Stimulated activated CD8-positive, alpha-beta memory T cell treated with anti-CD3 and anti-CD28 coated beads, Interleukin-7, amount 100 ng/mL, for 48 hours (primary cell): Measurements from ENCODE around the gene TENT4A.

Source experiments
- DNase-seq, 2 donors: peaks; one replicate each; pipeline ENCODE4 v3.0.0-alpha.2; 2020; ENCODE audit warnings: low read depth in 1 of 2; ENCODE audit errors: extremely low read depth in 1 of 2

The TENT4A gene

DNA sequence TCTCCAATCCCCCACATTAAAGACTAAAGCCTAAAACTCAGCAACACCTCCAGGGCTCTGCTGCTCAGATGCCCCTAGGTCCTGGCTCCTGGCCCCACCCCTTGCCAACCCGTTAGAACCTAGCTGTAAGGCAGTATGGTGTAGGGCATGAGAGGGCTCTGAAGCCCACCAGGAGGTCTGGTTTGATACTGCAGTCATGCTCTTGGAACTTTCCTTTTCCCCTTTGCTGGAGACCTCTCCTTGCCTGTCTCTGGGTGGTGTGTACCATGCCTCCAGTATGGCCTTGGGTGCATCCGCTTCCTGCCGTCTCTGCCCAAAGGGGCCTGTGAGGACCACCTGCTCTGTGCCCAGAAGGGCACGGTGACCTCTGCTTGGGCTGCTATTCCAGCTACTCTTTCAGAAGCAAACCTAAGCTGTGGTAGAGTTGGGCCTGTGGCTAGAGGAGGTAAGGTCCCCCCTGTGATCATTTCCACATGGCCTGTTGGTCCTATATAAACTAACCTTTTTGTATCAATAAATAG is 3.5 kb downstream of the TENT4A start:
- no peak for DNase-seq

DNA sequence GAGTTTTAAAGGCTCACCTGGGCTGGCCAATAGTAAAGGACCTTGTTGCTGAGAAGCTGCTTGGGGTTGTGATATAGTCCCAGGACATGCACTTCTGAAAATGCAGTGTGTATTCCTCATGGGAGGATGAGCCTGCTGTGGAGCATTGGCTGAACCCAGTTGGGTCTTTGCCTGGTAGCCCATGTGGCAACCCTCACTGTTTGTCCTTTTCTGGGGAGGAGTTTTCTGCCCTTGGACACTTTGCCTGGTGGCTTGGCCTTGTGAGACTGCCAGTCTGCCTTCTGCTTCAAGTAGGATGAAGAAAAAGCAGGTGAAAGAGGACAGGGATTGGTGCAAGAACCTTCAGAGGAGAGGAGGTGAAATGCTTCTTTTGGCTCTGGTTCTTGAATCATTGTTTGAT is 4.0 kb downstream of the TENT4A start:
- no peak for DNase-seq

DNA sequence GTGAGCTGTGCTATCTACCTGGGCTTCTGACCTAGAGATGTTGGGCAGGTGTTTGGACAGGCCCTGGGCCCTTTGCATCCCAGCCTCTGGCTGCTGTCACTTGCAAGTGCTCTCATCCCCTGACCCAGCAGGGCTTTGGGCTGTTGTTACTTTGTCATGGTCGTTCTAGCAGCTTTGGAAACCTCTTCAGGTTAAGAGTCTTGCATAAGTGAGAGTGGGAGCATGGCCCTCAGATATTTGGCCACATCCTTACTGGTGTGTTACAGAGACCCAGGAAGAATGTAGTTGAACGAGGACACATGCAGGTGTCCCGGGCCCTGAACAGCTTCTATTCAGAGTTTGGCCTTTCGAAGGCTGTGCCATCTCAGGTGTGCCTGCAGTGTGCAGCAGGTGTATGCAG is 4.5 kb downstream of the TENT4A start:
- no peak for DNase-seq

DNA sequence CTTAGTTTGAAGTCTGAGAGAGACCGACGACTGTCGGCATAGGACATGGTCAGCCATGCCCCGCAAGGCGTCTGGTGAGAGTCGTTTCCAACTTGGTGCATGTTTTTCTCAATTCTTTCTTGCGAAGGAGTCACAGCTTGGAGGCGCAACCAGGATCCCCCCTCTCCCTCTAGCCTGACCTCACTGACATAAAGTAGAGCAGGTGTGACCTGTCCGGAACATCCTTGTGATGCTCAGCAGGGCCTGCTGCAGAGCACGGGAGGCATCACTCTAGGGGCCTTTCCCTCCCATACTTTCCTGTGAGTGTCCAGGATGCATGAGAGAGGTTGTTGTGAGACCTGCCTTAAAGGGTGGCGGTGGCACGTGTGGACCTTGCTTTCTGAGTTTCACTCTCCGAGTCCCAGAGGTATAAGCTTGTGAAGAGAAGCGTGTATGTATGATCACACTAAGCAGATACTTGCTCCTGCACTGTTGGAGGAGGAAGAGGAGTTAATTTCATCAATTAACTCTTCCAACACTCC is 5.0 kb downstream of the TENT4A start:
- no peak for DNase-seq

DNA sequence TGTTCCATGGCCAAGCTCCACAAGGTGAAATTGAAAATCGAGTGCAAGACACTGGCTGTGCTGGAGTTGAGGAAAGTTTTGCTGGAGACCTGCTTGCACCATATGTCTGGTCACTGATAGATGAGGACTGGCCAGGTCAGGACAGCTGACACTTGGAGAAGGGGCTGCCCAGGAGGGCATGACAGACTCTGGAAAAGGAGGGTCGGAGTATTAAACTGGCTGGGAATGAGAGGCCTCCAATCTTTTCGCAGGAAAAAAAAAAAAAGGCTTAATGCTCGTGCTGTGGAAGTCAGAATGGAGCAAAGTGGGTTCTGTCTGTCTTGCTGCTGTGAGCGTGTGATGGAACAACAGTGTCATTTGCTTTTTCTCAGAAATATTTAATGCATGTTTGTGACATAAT is 5.5 kb downstream of the TENT4A start:
- no peak for DNase-seq

DNA sequence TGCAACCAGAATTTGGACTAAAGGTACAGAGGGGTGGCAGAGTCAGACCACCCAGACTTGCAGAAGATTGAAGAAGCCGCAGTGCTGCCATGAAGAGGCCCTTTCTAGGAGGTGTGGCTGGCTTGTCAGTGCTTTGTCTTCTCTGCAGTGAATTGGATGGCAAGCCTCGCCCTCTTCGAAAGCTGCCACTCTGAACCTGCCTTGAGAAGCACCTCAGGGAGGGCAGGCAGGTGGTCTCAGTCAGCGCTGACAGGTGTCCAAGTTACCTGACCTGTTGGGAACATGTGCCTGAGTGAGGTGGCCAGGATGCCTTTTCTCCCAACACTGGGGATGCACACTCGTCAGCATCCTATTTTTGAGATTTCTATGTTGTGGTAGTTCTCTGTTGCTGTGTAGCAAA is 6.2 kb downstream of the TENT4A start:
- no peak for DNase-seq

DNA sequence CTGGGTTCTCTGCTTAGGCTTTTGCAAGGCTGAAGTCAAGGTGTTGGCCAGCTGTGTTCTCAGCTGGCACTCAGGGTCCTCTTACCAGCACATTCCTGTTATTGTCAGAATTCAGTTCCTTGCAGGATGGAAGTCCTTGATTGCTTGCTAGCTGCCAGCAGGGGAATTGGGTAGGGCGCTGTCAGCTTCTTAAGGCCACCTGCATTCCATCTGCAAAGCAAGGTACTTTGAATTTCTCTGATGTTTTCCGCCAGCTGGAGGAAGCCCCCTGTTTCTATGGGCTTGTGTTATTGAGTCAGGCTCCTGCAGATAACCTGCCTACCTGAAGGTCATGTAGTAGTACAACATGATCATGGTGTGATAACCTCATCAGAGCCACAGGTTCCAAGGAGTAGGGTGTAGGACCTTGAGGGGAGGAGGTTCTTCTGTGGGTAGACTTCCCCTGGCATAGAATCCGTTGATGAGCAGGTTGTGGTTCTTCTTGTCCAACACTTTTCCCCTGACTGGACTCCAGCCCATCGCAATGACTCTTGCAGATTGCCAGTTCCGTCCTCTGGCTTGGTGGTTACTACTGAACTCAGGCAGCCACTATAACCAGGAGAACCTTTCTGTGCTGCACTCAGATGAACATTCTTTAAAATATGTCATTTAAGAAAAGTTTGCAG is 6.8 kb downstream of the TENT4A start:
- DNase-seq = no peak

DNA sequence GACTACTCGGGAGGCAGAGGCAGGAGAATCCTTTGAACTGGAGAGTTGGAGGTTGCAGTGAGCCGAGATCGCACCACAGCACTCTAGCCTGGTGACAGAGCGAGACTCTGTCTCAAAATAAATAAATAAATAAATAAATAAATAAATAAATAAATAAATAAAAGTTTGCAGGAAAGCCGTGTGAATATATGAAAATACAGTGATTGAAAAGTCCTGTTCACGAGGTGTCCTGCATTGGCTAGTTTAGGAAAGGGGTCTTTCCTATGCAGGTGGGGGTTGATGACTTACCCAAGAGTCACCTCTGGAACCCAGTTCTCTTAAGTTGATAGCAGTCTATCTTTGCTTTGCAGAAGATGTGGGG is 7.3 kb downstream of the TENT4A start:
- DNase-seq = no peak

DNA sequence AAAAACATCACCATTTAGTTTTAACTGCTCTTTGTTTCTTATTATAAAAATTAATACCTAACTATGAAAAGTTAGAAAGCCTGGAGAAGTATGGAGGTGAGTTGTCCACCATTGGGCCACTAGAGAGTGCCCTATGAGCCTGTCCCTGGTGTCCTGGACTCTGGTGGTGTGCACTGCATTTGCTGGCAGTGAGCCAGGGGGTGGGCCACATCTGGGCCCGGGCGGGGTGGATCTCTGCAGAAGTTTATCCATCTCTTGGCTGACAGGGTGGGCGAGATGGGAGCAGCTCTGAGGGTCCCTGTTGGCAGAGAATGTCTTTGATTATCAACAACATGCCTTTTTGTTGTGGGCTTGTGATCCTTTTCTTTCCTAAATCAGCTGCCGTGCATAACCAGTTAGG is 8.2 kb downstream of the TENT4A start:
- no peak for DNase-seq

DNA sequence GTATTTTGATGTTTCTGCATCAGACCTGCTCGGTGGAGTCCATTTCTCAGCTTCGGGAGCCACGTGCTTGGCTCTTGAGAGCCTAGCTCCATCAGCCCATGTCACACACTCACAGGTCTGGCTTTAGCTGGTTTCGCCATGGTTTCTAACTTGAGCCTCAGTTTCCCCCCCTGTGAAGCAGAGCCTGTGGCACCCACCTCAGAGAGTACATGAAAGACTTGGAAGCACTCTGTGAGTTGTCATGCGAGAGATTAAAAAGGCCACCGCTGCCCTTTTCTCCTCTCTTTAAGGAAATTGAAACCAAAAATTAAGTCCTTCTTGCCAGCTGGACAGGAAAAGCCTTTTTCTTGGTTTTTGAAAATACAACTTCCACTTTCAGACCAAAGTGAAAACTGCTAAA is 8.8 kb downstream of the TENT4A start:
- no peak for DNase-seq

DNA sequence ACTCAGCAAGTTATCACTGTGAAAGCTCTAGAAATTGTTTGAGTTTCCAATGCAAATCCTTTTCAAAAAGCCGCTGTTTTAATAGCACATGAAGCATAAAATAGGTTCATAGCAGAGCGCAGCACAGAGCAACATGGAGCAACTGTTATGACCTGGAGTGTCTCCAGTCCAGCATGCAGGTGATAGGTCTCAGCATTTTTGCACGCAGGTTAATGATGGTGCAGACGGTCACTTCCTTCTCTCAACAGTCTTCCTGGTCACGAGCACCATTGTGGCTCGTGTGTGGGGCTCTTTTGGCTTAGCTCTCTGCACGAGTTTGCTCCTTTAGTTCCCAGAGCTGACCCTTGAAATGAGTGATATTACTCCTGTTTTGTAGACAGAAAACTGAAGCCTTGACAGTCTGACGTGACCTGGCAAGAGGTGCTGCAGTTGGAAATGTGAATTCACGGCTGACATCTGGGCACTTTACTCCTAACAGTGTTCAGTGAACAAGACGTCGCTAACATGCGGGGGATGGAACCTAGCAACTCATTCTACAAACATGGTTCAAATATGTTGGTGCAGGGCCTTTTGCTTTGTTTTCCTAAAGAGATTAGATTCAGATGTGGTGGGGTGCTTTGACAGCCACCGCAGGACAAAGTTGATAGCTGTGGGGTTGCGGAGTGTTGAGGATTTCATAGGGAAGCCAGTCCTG is 10.0 kb downstream of the TENT4A start:
- DNase-seq = no peak

DNA sequence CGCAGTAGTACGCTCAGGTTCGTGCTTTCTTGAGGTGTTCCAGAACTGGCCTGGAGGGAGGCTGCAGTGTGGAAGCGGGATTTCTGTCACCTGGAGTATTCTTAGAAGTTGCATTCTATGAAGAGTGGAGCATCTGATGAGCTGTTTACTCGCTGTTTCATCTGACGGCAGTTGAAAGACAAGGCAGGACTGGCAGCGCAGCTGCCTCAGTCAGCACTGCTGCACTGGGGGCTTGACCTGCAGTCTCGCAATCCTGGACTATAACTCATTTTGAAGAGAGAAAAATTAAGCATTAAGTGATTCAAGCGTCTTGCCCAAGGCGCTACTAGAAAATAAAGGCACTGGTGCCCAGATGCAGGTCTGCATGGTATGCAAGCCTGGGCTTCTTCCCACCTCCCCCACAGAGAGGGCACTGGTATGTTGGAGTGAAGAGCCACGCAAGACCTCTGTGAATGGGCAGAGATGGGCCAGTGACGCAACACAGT is 10.6 kb downstream of the TENT4A start:
- no peak for DNase-seq

DNA sequence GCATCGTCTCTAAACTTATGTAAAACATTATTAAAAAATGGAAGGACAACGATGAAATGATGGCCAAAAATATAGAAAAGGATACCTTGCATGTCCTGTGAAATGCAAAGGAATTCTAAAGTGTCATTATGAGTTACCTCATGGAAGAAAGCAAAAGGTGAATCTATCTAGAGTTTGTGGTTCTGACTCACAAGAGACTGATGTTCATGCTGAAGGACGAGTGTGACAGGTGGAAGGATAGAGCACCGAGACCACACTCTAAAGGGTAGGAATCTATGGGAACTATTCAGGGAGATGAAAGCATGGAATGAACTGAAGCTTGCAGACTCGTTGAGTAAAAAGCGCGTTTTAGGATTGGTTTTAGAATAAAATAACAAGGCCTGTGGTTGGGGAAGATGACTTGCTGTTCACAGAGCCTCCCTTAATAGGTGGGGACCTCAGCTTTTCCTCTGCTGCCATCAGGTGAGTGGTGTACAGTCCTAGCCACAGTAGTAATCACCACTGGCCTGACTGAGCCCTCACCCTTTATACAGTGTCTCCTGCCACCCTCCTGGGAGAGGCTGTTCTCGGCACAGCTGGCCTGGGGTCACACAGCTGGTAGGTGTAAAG is 11.2 kb downstream of the TENT4A start:
- no peak for DNase-seq

DNA sequence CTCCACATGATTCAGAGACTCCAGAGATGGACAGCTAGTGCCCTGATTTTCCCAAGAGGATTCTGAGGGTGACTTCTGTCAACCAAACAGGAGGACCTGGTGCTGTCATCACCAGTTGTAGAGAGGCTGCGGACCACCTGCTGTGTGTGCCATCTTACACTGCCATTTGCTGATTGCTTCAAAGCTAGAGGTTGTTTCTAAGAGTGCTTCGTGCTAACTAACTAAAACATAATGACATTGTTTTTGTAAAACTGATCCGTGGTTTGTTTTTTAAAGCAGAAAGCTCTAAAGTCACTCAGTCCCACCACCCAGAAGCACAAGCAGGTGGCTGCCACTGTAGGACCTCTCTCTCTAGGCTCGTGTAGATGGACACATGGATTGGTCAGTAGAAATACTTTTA is 12.2 kb downstream of the TENT4A start:
- no peak for DNase-seq

DNA sequence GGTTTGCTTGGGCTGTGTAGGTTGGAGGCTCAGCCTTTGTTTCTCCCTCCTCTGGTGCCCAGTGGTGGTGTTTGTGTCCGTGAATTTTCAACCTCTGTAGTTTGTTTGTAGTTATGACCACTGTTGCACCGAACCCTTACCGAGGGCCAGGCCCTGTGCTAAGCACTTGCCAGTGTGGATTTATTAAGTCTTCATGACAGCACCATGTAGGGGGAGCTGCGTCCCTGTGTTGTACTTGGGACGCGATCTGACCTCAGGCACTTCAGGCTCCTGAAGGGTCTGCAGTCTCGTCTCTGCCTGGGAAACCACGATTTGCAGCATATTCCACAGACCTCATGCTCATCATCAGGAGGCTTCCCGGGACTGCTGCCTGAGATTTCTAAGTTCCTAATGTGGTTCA is 12.8 kb downstream of the TENT4A start:
- DNase-seq = no peak

DNA sequence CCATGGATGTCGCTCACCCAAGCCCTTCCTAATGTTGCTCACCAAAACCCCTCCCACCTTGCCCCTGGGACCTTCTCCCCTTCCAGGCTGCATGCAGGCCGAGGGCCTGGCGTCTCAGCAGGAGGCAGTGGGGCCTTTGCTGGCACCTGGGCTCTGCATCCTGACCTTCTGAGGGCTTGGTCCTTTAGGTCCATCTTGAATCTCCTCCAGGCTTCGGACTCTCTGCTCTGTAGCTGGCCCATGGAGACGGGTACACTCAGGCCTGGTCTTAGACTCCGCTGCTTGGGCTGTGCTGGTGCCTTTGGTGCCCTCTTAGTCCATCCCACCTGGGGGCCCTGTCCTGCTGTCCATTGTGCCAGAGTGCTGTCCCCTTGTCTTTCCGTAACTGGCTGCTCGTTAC is 14.0 kb downstream of the TENT4A start:
- no peak for DNase-seq

DNA sequence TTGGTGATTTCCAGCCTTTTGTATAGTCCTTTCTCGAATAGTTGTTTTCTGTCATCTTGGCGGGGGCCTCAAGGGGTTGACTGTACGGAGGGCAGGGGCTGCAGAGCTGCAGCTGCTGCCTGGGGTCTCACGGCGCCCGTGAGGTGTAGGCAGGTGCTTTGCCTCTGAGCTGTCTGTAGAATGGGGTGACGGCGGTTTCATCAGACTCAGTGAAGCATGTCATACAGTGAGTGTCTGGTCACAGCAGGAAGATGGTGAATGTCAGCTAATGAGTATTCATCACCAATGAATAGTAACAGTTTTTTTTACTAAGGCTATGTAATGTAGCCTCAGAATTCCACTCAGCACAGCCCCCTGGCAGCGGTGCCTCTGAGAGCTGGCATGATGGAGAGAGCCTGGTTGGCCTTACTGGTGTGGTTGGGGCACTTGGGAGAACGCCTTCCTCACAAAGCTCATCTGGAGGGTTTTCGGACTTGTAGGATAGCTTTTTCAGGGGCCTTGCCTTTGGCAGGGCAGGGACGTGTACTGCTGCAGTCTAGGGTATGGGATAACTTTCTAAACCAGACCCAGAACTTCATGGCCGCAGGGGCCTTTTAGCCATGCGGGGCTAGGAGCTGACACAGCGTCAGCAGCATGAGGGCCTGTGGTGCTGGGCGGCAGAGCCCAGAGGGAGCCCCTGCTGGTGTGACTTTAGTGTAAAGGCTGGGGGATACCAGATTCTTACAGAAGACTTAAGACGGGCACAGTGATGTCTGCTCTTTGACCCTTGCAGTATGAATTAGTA is 15.0 kb downstream of the TENT4A start:
- no peak for DNase-seq

DNA sequence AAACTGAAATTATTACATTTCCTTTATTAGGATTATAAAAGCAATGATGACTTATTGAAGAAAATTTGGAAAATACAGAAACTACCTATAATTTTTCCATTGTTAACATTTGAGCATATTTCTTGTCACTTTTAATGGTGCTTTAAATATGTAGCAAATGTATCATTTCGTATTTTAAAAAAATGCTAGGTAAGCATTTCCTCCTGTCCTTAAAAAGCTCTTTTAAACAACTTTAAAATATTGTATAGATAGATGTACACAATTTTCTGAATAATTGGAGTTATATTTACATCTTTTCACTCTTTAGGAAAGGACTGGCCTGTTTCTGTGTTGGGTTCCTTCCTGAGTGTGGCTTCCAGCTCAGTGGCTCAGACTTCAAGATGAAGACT is 15.6 kb downstream of the TENT4A start:
- no peak for DNase-seq

DNA sequence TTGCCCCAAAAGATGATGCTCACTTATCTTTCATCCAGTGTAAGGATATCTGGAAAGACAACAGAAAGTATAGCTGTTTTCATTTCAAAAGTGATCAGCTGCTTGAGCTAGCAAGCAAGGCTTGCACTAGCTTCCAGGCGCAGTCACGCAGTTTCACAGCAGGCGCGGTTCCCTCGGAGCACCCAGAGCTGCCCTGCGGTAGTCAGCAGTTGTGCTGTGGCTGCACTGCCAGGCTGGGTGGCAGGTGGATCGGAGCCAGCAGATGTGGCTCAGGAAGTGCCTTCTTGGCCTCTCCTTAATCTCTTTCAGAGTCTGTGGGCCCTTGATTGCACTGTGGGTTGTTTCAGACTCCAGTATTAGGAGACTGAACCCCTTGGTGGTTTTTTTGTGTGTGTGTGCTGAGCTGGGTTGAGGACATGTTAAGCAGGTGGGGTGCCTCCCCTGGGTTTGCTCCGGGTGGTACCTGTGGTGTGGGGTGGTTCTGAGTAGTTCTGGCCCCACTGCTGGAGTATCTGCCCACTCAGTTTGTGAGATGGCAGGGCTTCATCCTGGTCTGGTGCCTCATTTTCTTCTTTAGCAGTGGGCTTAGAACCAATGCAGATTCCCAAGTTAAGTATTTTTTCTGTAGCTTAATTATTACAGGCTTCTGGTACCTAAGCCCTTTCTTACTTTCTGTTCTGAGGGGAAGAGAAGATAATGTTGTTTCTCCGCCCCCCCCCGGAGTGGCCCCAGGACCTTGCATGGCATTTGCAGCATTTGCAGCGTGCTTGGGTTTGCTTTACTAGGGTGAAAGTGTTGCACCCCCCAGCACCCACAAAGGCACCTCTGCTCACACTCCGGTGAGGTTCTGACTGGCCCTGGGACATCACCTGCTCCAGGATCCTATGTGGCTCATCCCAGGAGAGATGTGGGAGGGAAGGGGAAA is 16.4 kb downstream of the TENT4A start:
- no peak for DNase-seq

DNA sequence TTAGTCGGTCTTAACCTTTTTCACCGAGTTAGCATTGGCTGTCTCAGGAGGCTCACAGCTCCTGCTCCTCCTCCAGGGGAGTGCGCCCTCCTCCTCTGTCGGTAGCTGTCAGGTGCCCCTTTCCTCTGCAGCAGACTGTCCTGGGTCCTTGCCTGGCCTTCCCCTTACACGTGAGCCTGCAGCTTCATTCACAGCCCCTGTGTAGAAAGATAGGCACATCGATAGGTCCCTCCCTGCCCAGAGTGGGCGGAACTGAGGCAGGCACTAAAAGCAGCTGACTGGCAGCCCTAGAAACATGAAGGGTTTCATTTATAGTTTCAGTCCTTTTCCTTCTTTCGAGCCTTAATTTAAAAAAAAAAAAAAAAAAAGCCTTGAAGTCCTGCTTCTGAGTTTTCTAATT is 17.2 kb downstream of the TENT4A start:
- no peak for DNase-seq
